H1 (cell line): ENCODE data around the gene UBE2M. TPM values are rescaled to one million over a fixed set of nuclear protein-coding genes. Genes with fewer than 3 reads are reported as not detected.

Experiments used
- BACH1 ChIP-seq: IDR thresholded peaks from 2 replicates; pipeline ENCODE4 v1.6.1; 2012; ENCODE audit warnings: low read length, improper control_type of control experiment
- BRCA1 ChIP-seq: IDR thresholded peaks from 2 replicates; pipeline ENCODE4 v1.6.1; 2012; ENCODE audit warnings: low read depth, low read length, improper control_type of control experiment
- CBX5 ChIP-seq: fragments of 300-800, 300-1000 bp; sonication (generic); IDR thresholded peaks from 2 replicates; pipeline ENCODE4 v1.7.1; 2016; ENCODE audit warnings: antibody characterized with exemption, low read length, low read depth
- CEBPB ChIP-seq: IDR thresholded peaks from 2 replicates; pipeline ENCODE4 v1.6.1; 2012; ENCODE audit warnings: low read depth, low read length
- KDM1A ChIP-seq: fragments of 200-600, 300-600 bp; sonication (generic); IDR thresholded peaks from 2 replicates; pipeline ENCODE4 v1.7.1; 2016; ENCODE audit warnings: mild to moderate bottlenecking, low read length, borderline replicate concordance
- NRF1 ChIP-seq: IDR thresholded peaks from 2 replicates; pipeline ENCODE4 v1.6.1; 2011; ENCODE audit warnings: mild to moderate bottlenecking, low read depth, low read length, improper control_type of control experiment
- RXRA ChIP-seq: IDR thresholded peaks from 2 replicates; pipeline ENCODE4 v1.6.1; 2011; ENCODE audit warnings: low read depth, mild to moderate bottlenecking, low read length, moderate library complexity; ENCODE audit not compliant: insufficient read depth
- SIX5 ChIP-seq: IDR thresholded peaks from 2 replicates; pipeline ENCODE4 v1.6.1; 2011; ENCODE audit warnings: mild to moderate bottlenecking, low read depth, low read length
- SP1 ChIP-seq: IDR thresholded peaks from 2 replicates; pipeline ENCODE4 v1.6.1; 2011; ENCODE audit warnings: low read depth, low read length
- polyA plus RNA-seq, 7 experiments: library from polyadenylated mRNA; depleted of rRNA in 3 of 7; stranded (reverse) in 5 of 7; unstranded in 2 of 7; fragments of >200 nt in 5 of 7; fragments of 200-250 nt in 2 of 7; gene quantifications; 1 replicate in 5 of 7; 2 replicates in 1 of 7; 4 replicates in 1 of 7; pipeline versions ENCODE4 v1.2.1 to v1.2.3, GENCODE V29; 2011 to 2013; ENCODE audit warnings: missing spikeins in 2 of 7, mixed read lengths in 2 of 7
- total RNA-seq: library from RNA; stranded (reverse); fragmentation: NEBNext Ultra II Directional; extraction: Animal tissue kit (Norgen Biotek cat#: 25700); gene quantifications from 2 replicates; pipeline ENCODE4 v1.2.1, GENCODE V29; 2021

UBE2M gene
- total and polyA plus RNA-seq, 2 of the 8 experiments (the other 6 are each of a cell fraction or from before 2014, with no cell fraction given), result 93.8 to 114 TPM

DNA sequence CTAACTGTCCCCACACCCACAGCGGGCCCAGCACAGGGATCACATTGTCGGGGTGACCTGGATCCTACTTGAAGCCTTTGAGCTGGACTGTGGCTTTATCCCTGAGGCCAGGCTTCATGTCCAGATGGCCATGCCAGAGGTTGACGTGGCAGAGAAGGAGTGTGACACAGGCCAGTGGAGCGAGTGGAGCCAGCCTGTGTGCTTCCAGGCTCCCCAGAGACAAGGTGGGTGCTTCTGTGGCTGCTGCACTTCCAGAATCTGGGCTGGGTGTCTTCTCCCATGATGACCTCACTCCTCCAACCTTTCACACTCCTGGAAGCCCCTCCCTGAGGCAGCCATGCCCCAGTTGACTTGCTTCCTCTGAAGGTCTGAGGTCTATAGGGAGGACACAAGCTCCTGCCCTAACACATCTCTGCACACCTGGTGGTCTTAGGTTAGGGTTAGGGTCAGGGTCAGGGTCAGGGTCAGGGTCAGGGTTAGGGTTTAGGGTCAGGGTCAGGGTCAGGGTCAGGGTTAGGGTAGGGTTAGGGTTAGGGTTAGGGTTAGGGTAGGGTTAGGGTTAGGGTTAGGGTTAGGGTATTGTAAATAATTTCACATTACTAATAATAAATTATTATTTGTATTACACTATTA lies 27.8 kb upstream of the UBE2M start (continued):
- TF ChIP-seq SP1, result no peak
- no peak for TF ChIP-seq BACH1
- TF ChIP-seq RXRA, result no peak
- TF ChIP-seq KDM1A, result no peak
- TF ChIP-seq SIX5, result no peak
- TF ChIP-seq CBX5, result no peak
- no peak for TF ChIP-seq CEBPB
- TF ChIP-seq BRCA1, result no peak
- no peak for TF ChIP-seq NRF1
